Natural killer cell treated with Interleukin-12 subunit alpha and Interleukin-12 subunit beta and Interleukin-15 and Interleukin-18, amount 100 ng/mL, for 72 hours (primary cell): ENCODE measurements around the gene F11R. TPM values are rescaled to one million over a fixed set of nuclear protein-coding genes. Genes with fewer than 3 reads are reported as not detected.
A peak's percentile ranks its signal among the peaks of the same experiment; 100 is the strongest.

Source experiments
- ATAC-seq, 2 donors: fragments of 150-1000 bp; cut with Tn5 transposase in 1 of 2; sonication (Bioruptor Pico), chemical (Tn5 transposase) in 1 of 2; 2 replicates each; pipeline ENCODE4 v1.10.0; 2021
- DNase-seq: peaks from one replicate; pipeline ENCODE4 v3.0.0; 2022; ENCODE audit warnings: low spot score
- H3K27ac Mint-ChIP-seq, 2 donors: 1 replicate in 1 of 2; 2 replicates in 1 of 2; pipeline ENCODE4 v1.8.0; 2022; ENCODE audit warnings: mixed read lengths in 2 of 2, mild to moderate bottlenecking in 1 of 2, moderate library complexity in 1 of 2
- H3K27me3 Mint-ChIP-seq, 2 donors: 1 replicate in 1 of 2; 2 replicates in 1 of 2; pipeline ENCODE4 v1.8.0; 2022; ENCODE audit warnings: mixed read lengths in 2 of 2
- H3K36me3 Mint-ChIP-seq: one replicate; pipeline ENCODE4 v1.8.0; 2022; ENCODE audit warnings: mixed read lengths
- H3K4me1 Mint-ChIP-seq, 2 donors: 1 replicate in 1 of 2; 2 replicates in 1 of 2; pipeline ENCODE4 v1.8.0; 2022; ENCODE audit warnings: low read depth in 2 of 2, mixed read lengths in 2 of 2, mild to moderate bottlenecking in 1 of 2
- H3K4me3 Mint-ChIP-seq: one replicate; pipeline ENCODE4 v1.8.0; 2022; ENCODE audit warnings: mixed read lengths
- H3K9me3 Mint-ChIP-seq: 2 replicates; pipeline ENCODE4 v1.8.0; 2022; ENCODE audit warnings: mixed read lengths
- total RNA-seq, 2 donors: library from RNA; stranded (reverse); gene quantifications; one replicate each; pipeline ENCODE4 v1.2.3, GENCODE V29; 2022

F11R gene
- total RNA-seq, 2 donors from 2014 or later, result 11.0 to 25.9 TPM

- DNase-seq (no peak), ATAC-seq (no peak)
- H3K27me3 Mint-ChIP-seq, result no peaks in the 10 kb centered on the region
- H3K4me3 Mint-ChIP-seq, result peak overlapping the region; percentile 12
- H3K9me3 Mint-ChIP-seq, result no peaks in the 10 kb centered on the region
- peak overlapping the region; percentile 49 to 97 for H3K27ac Mint-ChIP-seq
- H3K36me3 Mint-ChIP-seq, result peaks cover 43% of the 10 kb centered on the region
- H3K4me1 Mint-ChIP-seq, result peaks cover 48 to 57% of the 10 kb centered on the region in 2 donors
Measured at GRCh38 chr1:161048949-161049722, 28.2 kb upstream of the F11R start.

GRCh38 chr1:161047436-161048420 lies 26.8 kb upstream of the F11R start:
- no peak overlapping the region for H3K4me3 Mint-ChIP-seq
- no peaks in the 10 kb centered on the region for H3K27me3 Mint-ChIP-seq
- ATAC-seq (no peak), DNase-seq (no peak)
- peak overlapping the region; percentile 95 to 97 for H3K27ac Mint-ChIP-seq
- peaks cover 47 to 54% of the 10 kb centered on the region in 2 donors for H3K4me1 Mint-ChIP-seq
- H3K9me3 Mint-ChIP-seq, result no peaks in the 10 kb centered on the region
- H3K36me3 Mint-ChIP-seq, result peaks cover 39% of the 10 kb centered on the region

- DNase-seq (no peak), ATAC-seq (no peak)
- H3K27ac Mint-ChIP-seq, result peak overlapping the region; percentile 95 to 97
- peaks cover 38% of the 10 kb centered on the region for H3K36me3 Mint-ChIP-seq
- peak overlapping the region; percentile 99 for H3K4me3 Mint-ChIP-seq
- H3K4me1 Mint-ChIP-seq, result peaks cover 48 to 51% of the 10 kb centered on the region in 2 donors
- H3K27me3 Mint-ChIP-seq, result no peaks in the 10 kb centered on the region
- no peaks in the 10 kb centered on the region for H3K9me3 Mint-ChIP-seq
Measured at GRCh38 chr1:161046605-161047228, 25.8 kb upstream of the F11R start.

- Mint-ChIP-seq H3K36me3 (peaks cover 37% of the 10 kb centered on the region), H3K27ac (peak within 1 kb of the TSS; percentile 95 to 97), H3K27me3 (no peaks in the 10 kb centered on the region), H3K9me3 (no peaks in the 10 kb centered on the region), H3K4me1 (peaks cover 49 to 55% of the 10 kb centered on the region in 2 donors), H3K4me3 (peak within 1 kb of the TSS; percentile 99)
- peak; percentile 91 to 94 for ATAC-seq
- DNase-seq, result peak; percentile 93
Measured at GRCh38 chr1:161045736-161046604, 25.0 kb upstream of the F11R start, which contains the start of gene USF1. Gene USF1 (minus strand): TSS chr1:161045977. CDS start chr1:161043275, 2,702 bp downstream.

DNA sequence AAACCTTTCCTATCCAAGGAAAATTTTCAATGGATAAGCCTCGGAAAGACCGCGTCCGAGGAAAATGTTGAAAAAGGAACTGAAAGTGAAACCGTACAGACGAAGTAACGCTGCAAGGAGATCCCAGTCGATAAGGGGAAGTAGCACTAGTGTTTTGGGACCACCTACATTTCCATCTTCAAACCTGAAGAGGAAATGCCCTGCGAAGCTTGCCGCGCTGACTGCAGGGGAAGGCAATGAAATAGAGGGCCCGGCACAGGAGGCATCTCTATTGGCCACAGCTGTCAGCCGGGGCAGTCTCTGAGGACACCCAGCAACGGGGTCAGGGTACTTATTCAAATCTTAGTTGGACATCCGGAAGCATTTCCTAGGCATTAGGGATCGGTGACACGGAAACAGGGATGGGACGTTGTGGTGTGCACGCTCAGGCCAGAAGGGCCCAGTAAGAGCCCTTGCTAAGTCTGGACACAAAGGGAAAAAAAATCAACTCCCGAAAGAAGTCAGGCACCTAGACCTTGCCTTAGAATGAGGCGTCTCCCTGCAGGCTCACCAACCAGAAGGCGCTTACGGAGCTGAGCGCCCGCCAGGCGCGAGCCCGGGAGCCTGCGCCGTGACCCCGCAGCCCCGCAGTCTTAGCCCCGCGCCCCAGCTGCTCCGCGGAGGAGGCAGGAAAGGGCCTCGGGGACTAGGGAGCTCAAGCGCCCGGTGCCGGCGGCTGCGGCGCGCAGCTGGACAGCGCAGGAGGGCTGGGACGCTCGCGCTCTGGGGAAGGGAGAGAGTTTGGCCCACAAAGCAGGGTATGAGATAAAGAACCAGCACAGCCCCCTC lies 24.2 kb upstream of the F11R start:
- Mint-ChIP-seq H3K36me3 (peaks cover 33% of the 10 kb centered on the region), H3K4me3 (peak overlapping the region; percentile 99), H3K4me1 (peaks cover 49 to 55% of the 10 kb centered on the region in 2 donors)

GRCh38 chr1:161044535-161044907 lies 23.6 kb upstream of the F11R start:
- Mint-ChIP-seq H3K4me3 (peak overlapping the region; percentile 99), H3K9me3 (no peaks in the 10 kb centered on the region), H3K4me1 (peaks cover 49 to 54% of the 10 kb centered on the region in 2 donors), H3K27me3 (no peaks in the 10 kb centered on the region), H3K27ac (peak overlapping the region; percentile 95 to 97), H3K36me3 (peaks cover 38% of the 10 kb centered on the region)
- no peak for DNase-seq
- ATAC-seq, result no peak

More for the DNA sequence above, 24.2 kb upstream of the F11R start:
- Mint-ChIP-seq H3K27me3 (no peaks in the 10 kb centered on the region), H3K9me3 (no peaks in the 10 kb centered on the region), H3K27ac (peak overlapping the region; percentile 95 to 97)
- DNase-seq (peak; percentile 82), ATAC-seq (peak; percentile 72 to 73)

- Mint-ChIP-seq H3K36me3 (peaks cover 14% of the 10 kb centered on the region), H3K27me3 (no peaks in the 10 kb centered on the region), H3K27ac (peak overlapping the region; percentile 73 to 88)
Measured at GRCh38 chr1:161039546-161039945, 18.6 kb upstream of the F11R start.

DNA sequence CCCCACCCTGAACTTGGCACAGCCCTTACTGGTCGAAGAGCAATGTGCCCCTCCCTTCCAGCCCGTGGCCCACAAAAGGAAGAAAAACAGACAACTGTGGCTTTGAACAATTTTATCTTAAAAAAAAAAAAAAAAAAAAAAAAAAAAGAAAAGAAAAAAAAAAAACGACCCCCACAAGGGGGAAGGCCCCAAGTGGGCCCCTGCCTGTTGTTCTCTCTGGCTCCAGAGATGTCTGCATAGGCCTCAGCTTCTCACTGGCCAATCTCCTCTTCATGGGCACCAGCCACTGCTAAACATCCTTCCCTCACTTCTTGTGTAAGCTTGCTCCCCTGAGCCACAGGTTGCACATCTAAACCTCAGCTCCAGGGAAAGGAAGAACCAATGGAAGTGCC lies 18.2 kb upstream of the F11R start:
- Mint-ChIP-seq H3K9me3 (no peaks in the 10 kb centered on the region), H3K27ac (peak overlapping the region; percentile 73 to 88), H3K4me1 (peaks cover 27 to 28% of the 10 kb centered on the region in 2 donors), H3K27me3 (no peaks in the 10 kb centered on the region), H3K36me3 (peaks cover 14% of the 10 kb centered on the region), H3K4me3 (peak overlapping the region; percentile 89)
- DNase-seq (no peak), ATAC-seq (no peak)

More at GRCh38 chr1:161039546-161039945, 18.6 kb upstream of the F11R start:
- DNase-seq (no peak), ATAC-seq (no peak)
- H3K9me3 Mint-ChIP-seq, result no peaks in the 10 kb centered on the region
- peaks cover 31% of the 10 kb centered on the region in 2 donors for H3K4me1 Mint-ChIP-seq
- H3K4me3 Mint-ChIP-seq, result peak overlapping the region; percentile 89

- peaks cover 14% of the 10 kb centered on the region for H3K36me3 Mint-ChIP-seq
- peak; percentile 95 to 96 for ATAC-seq
- peaks cover 26 to 27% of the 10 kb centered on the region in 2 donors for H3K4me1 Mint-ChIP-seq
Measured at GRCh38 chr1:161038523-161039153, 17.7 kb upstream of the F11R start, which contains the start of gene TSTD1. Gene TSTD1 (minus strand): TSS chr1:161038964. CDS start chr1:161038889, 75 bp downstream.

GRCh38 chr1:161037661-161038522 lies 16.9 kb upstream of the F11R start:
- no peaks in the 10 kb centered on the region for H3K27me3 Mint-ChIP-seq
- peak overlapping the region; percentile 89 for H3K4me3 Mint-ChIP-seq
- H3K9me3 Mint-ChIP-seq, result no peaks in the 10 kb centered on the region
- peaks cover 12% of the 10 kb centered on the region for H3K36me3 Mint-ChIP-seq
- H3K27ac Mint-ChIP-seq, result peak overlapping the region in 1 of 2 donors; percentile 79
- no peak for ATAC-seq
- no peak for DNase-seq
- H3K4me1 Mint-ChIP-seq, result peaks cover 25 to 27% of the 10 kb centered on the region in 2 donors

More at GRCh38 chr1:161038523-161039153, 17.7 kb upstream of the F11R start, which contains the start of gene TSTD1:
- H3K4me3 Mint-ChIP-seq, result peak within 1 kb of the TSS; percentile 89
- peak; percentile 92 for DNase-seq
- no peaks in the 10 kb centered on the region for H3K9me3 Mint-ChIP-seq
- H3K27ac Mint-ChIP-seq, result peak within 1 kb of the TSS; percentile 73 to 88
- no peaks in the 10 kb centered on the region for H3K27me3 Mint-ChIP-seq

DNA sequence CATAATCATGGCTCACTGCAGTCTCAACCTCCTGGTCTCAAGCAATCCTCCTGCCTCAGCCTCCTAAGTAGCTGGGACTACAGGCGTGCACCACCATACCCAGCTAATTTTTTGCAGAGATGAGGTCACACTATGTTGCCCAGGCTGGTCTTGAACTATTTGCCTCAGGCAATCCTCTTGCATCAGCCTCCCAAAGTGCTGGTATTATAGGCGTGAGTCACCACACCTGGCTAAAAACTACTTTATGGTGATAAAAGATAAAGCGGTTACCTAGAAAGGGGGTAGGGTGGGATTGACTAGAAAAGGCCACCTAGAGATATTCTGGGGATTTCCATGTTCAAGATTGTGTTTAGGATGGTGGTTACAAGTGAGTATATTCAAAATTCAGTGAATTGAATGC lies 12.8 kb upstream of the F11R start:
- no peak for ATAC-seq
- Mint-ChIP-seq H3K9me3 (no peaks in the 10 kb centered on the region), H3K36me3 (no peaks in the 10 kb centered on the region), H3K27ac (no peak overlapping the region), H3K4me1 (peaks cover 7 to 9% of the 10 kb centered on the region in 2 donors), H3K27me3 (no peaks in the 10 kb centered on the region), H3K4me3 (no peak overlapping the region)
- DNase-seq, result no peak
